SK-N-SH (cell line): ENCODE results near the gene PSKH1. TPM values are rescaled to one million over a fixed set of nuclear protein-coding genes. Genes with fewer than 3 reads are reported as not detected.
"Not testable (repeated sequence)": the region's sequence is repeated elsewhere in the genome, so short reads cannot be mapped to it uniquely, and the experiment has no call there.

Source experiments
- CTCF ChIA-PET: fragments of 300-600, 350-600 bp; formaldehyde crosslinking; extraction: SDS; loops from one replicate; lab custom pipeline; 2021; lab: Yijun Ruan, JAX
- POLR2A ChIA-PET: fragments of 350-600 bp; sonication (Branson Sonifier 250); formaldehyde crosslinking; extraction: SDS; loops from one replicate; lab custom pipeline; 2020; ENCODE audit warnings: antibody characterized with exemption, inconsistent platforms; lab: Yijun Ruan, JAX
- DNase-seq: peaks from one replicate; pipeline ENCODE4 v3.0.0; 2012
- H2AFZ ChIP-seq: fragments of 200-600 bp; sonication (generic); 2 replicates; pipeline ENCODE4 v1.8.1; 2016; ENCODE audit warnings: antibody characterized with exemption, mild to moderate bottlenecking, low read depth
- H3F3A ChIP-seq: fragments of 200-600 bp; sonication (generic); replicated peaks from 2 replicates; pipeline ENCODE3; 2016; ENCODE audit warnings: antibody characterized with exemption, mild to moderate bottlenecking; ENCODE audit not compliant: insufficient read depth
- H3K27ac ChIP-seq, 2 experiments: fragments of 200-500 bp in 1 of 2; fragments of 200-600 bp in 1 of 2; sonication (Bioruptor generic) in 1 of 2; sonication (generic), shearing (Covaris generic) in 1 of 2; 2 replicates each; pipeline versions ENCODE4 v1.5.1 to v1.6.1; 2014 to 2016; ENCODE audit warnings: low read depth in 2 of 2, inconsistent platforms in 1 of 2, low read length in 1 of 2, mild to moderate bottlenecking in 1 of 2, mixed read lengths in 1 of 2
- H3K27me3 ChIP-seq: fragments of 200-600 bp; sonication (generic), shearing (Covaris generic); 2 replicates; pipeline ENCODE4 v1.6.1; 2016; ENCODE audit warnings: mixed run types; ENCODE audit not compliant: insufficient read depth
- H3K36me3 ChIP-seq, 2 experiments: fragments of 200-500 bp in 1 of 2; fragments of 200-600 bp in 1 of 2; sonication (Bioruptor generic) in 1 of 2; sonication (generic) in 1 of 2; replicated peaks in 1 of 2; 2 replicates each; pipeline versions ENCODE3 to v1.5.1; 2014 to 2016; ENCODE audit warnings: low read length in 1 of 2, mild to moderate bottlenecking in 1 of 2; ENCODE audit not compliant: insufficient read depth in 2 of 2, control insufficient read depth in 1 of 2
- H3K4me1 ChIP-seq, 2 experiments: fragments of 200-500 bp in 1 of 2; fragments of 200-600 bp in 1 of 2; sonication (Bioruptor generic) in 1 of 2; sonication (generic), shearing (Covaris generic) in 1 of 2; 2 replicates each; pipeline versions ENCODE4 v1.5.1 to v1.6.1; 2014 to 2016; ENCODE audit warnings: low read depth in 1 of 2, low read length in 1 of 2, mixed run types in 1 of 2; ENCODE audit not compliant: insufficient read depth in 2 of 2, control insufficient read depth in 1 of 2
- H3K4me2 ChIP-seq: fragments of 200-600 bp; sonication (generic), shearing (Covaris generic); 2 replicates; pipeline ENCODE4 v1.6.1; 2017; ENCODE audit warnings: mixed run types
- H3K4me3 ChIP-seq, 2 experiments: fragments of 200-500 bp in 1 of 2; fragments of 200-600 bp in 1 of 2; sonication (Bioruptor generic) in 1 of 2; sonication (generic), shearing (Covaris generic) in 1 of 2; 2 replicates each; pipeline versions ENCODE4 v1.5.1 to v1.8.1; 2014 to 2016; ENCODE audit warnings: low read depth in 2 of 2, inconsistent platforms in 1 of 2, low read length in 1 of 2, mild to moderate bottlenecking in 1 of 2, mixed read lengths in 1 of 2, moderate library complexity in 1 of 2
- H3K79me2 ChIP-seq: fragments of 200-600 bp; sonication (generic); 2 replicates; pipeline ENCODE4 v1.8.1; 2017; ENCODE audit warnings: mild to moderate bottlenecking; ENCODE audit not compliant: insufficient read depth
- H3K9ac ChIP-seq: fragments of 200-600 bp; sonication (generic); 2 replicates; pipeline ENCODE4 v1.6.1; 2017; ENCODE audit warnings: mixed run types
- H3K9me2 ChIP-seq: fragments of 200-600 bp; sonication (generic); 2 replicates; pipeline ENCODE4 v1.6.1; 2017; ENCODE audit warnings: mixed run types
- H3K9me3 ChIP-seq: fragments of 200-600 bp; sonication (generic); 2 replicates; pipeline ENCODE4 v1.6.1; 2017; ENCODE audit warnings: mixed run types, mild to moderate bottlenecking, moderate library complexity
- H4K20me1 ChIP-seq: fragments of 200-600 bp; sonication (generic); 2 replicates; pipeline ENCODE4 v1.6.1; 2017; ENCODE audit warnings: mild to moderate bottlenecking, mixed run types; ENCODE audit not compliant: insufficient read depth
- CHD2 ChIP-seq: fragments of 150-350 bp; IDR thresholded peaks from 2 replicates; pipeline ENCODE4 v1.6.1; 2018; ENCODE audit warnings: low read length; ENCODE audit not compliant: partially characterized antibody
- FOXJ3 ChIP-seq: sonication (generic); formaldehyde crosslinking; IDR thresholded peaks from 2 replicates; pipeline ENCODE4 v1.5.1; 2020; ENCODE audit warnings: mild to moderate bottlenecking, missing genetic modification reagents
- GATA2 ChIP-seq: sonication (generic); formaldehyde crosslinking; IDR thresholded peaks from 2 replicates; pipeline ENCODE4 v1.5.0; 2020; ENCODE audit warnings: mild to moderate bottlenecking, missing genetic modification reagents
- MAX ChIP-seq: IDR thresholded peaks from 2 replicates; pipeline ENCODE4 v1.4.0; 2012; ENCODE audit warnings: low read depth
- MXI1 ChIP-seq: IDR thresholded peaks from 2 replicates; pipeline ENCODE4 v1.6.1; 2012; ENCODE audit warnings: mild to moderate bottlenecking, low read depth, low read length, improper control_type of control experiment
- RCOR1 ChIP-seq: fragments of 150-350 bp; IDR thresholded peaks from 2 replicates; pipeline ENCODE4 v1.6.1; 2017; ENCODE audit warnings: antibody characterized with exemption, low read length
- SIN3A ChIP-seq: IDR thresholded peaks from 2 replicates; pipeline ENCODE4 v1.6.1; 2012; ENCODE audit warnings: low read depth, mild to moderate bottlenecking, low read length, moderate library complexity, borderline replicate concordance
- SMC3 ChIP-seq: IDR thresholded peaks from 2 replicates; pipeline ENCODE4 v1.6.1; 2012; ENCODE audit warnings: low read depth, low read length, improper control_type of control experiment
- WGBS: methylation state at CpG from one replicate; pipeline ENCODE4 v1.1.6; 2017; ENCODE audit warnings: low lambda C conversion rate; 5-methylcytosine and 5-hydroxymethylcytosine counted together
- polyA plus RNA-seq, 3 experiments: library from polyadenylated mRNA; depleted of rRNA; stranded (reverse); fragments of >200 nt; gene quantifications; 2 replicates each; pipeline ENCODE4 v1.2.3, GENCODE V29; 2012
- TF ChIP-seq, protein P1 (sequence below): IDR thresholded peaks from 2 replicates; pipeline ENCODE4 v1.4.0; 2012; ENCODE audit warnings: low read depth, borderline replicate concordance

PSKH1 gene
- polyA plus RNA-seq, 1 of the 3 experiments (the other 2 are of a cell fraction), result 30.1 TPM

DNA sequence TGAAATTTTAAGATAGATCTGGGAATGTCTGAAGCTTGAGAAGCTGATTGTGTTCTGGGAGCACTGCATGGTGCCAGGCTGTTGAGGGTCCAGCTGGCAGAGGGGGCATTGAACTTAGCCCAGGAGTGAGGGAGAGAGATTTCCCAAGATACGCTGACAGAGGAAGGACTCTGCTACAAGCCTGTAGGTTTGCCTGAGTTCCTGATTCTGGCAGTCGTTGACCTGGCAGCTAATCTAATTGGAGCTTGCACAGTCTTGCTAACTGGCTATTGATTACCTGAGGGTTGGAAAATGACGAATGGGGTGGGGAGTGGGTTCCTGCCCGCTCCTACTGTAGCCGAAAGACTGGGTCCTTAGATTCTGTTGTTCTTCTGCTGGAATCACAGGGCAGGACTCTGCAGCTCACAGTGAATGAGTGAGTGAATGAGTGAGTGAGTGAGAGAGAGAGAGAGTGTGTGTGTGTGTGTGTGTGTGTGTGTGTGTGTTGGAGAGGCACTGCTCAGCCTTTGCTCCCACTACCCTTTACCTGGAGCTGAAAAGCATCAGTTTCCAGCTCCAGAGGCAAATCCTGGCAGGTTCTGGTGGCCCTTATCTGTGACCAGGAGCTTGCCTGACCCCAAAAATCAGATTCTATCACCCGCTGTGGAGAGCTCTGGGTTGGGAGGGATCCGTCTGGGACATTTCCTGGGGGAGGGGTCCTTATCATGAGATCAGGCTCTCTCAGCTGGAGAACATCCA is 21.9 kb downstream of the PSKH1 start:
- Histone ChIP-seq H3K4me2 (no peak overlapping the region), H3K9me3 (no peaks in the 10 kb centered on the region), H3K27me3 (no peaks in the 10 kb centered on the region), H3K4me1 (peaks cover 14 to 62% of the 10 kb centered on the region in 2 experiments; a peak in 3 of 4 replicates), H3K27ac (peak overlapping the region in 1 of 2 experiments; percentile 80; a peak in 3 of 4 replicates), H3K36me3 (peaks cover 0 to 3% of the 10 kb centered on the region in 2 experiments), H3K9me2 (no peaks in the 10 kb centered on the region), H3K9ac (no peak overlapping the region), H4K20me1 (peaks cover 42% of the 10 kb centered on the region), H2AFZ (no peak overlapping the region), H3K4me3 (no peak overlapping the region), H3F3A (peaks cover 24% of the 10 kb centered on the region), H3K79me2 (peaks cover 65% of the 10 kb centered on the region)
- ChIA-PET CTCF (interaction anchor here (0.7 to 7.7 kb wide), 7 partner anchors 10 to 242 kb away, joined by 3 to 65 read pairs (median 4); partner anchors contain the start of genes NRN1L and PSKH1), POLR2A (interaction anchor here (0.5 to 0.6 kb wide), 2 partner anchors 30 to 100 kb away, joined by 3 read pairs; partner anchors contain the start of gene NRN1L)
- peak; percentile 71 for DNase-seq
- 68% methylated on average over 4 of the region's 7 CpGs for WGBS
- TF ChIP-seq GATA2 (peak; percentile 81), SMC3 (no peak), CHD2 (peak; percentile 64), MAX (no peak), RCOR1 (peak; percentile 90; the same call in 1 of the 2 replicates)

DNA sequence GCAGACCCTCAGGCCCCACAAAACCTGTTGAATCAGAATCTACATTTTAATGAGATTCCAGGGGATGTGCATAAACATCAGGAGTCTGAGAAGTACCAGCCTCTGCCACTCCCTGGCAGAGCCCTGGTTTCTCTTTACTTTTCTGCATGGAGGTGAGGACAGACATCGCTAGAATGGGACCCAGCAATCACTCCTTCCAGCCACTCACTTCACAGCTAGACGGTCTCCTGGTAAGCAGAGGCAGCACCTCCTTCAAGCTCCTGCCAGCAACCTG is 22.4 kb downstream of the PSKH1 start:
- H4K20me1 ChIP-seq, result peaks cover 45% of the 10 kb centered on the region
- ChIA-PET POLR2A (interaction anchor here (0.5 to 0.6 kb wide), 2 partner anchors 31 to 100 kb away, joined by 3 read pairs; partner anchors contain the start of gene NRN1L), CTCF (interaction anchor here (0.7 to 7.7 kb wide), 5 partner anchors 9 to 243 kb away, joined by 3 to 65 read pairs (median 5); partner anchors contain the start of gene NRN1L)
- 0 out of 2 replicates have a peak overlapping the region, but pooled peaks have one; percentile 31 for H3K4me2 ChIP-seq
- H2AFZ ChIP-seq, H3K36me3 ChIP-seq, DNase-seq, H3K9me3 ChIP-seq, H3K27me3 ChIP-seq, H3K9me2 ChIP-seq, H3K4me3 ChIP-seq, H3K9ac ChIP-seq: not testable (repeated sequence)
- WGBS, result 83% methylated on average over 1 of the region's 2 CpGs
- H3K4me1 ChIP-seq, result peaks cover 14 to 61% of the 10 kb centered on the region in 2 experiments; a peak in 3 of 4 replicates
- H3F3A ChIP-seq, result peaks cover 24% of the 10 kb centered on the region
- H3K27ac ChIP-seq, result peak overlapping the region in 1 of 2 experiments; percentile 80; a peak in 3 of 4 replicates
- H3K79me2 ChIP-seq, result peaks cover 69% of the 10 kb centered on the region

DNA sequence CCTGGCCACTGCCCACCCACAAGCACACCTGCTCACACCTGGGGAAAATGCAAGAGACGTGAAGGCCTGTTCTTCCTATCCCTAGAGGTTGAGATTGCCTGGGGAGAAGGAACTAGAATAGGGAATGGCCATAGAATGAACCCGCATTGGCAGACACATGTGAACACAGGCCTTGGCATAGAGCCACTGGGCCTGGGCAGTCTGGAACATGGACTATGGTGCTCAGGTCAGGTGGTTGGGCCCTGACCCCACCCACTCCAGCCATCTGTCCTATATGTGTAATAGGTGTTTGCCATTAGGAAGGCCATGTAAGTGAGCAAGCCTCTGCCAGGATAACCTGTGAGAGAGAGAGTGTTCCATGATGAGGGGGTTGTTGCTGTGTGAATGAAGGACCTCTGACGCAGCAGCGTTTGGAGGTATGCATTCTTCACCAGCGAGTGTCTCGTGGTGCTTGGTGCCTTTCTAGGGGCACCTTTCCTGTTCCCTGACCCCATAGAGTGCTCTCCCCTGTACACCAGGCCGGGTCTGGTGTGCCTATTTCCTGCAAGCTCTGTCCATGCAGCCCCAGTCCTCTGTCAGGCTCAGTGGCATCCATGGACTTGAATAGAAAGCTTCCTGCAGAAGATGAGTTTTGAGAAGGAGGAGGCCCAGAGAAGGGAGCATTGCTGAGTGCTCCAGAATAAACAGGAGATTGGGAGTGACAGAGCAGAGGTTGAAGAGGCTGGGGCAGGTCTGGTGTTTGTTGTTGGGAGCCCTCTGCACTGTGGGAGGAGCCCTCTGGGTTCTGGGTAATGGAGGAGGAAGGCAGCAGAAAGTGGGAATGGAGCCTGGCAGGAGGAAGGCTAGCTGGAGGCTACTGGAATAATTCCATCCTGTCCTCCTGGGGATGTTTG is 23.0 kb downstream of the PSKH1 start:
- TF ChIP-seq FOXJ3 (CRISPR knock-in tag), result no peak
- TF ChIP-seq SIN3A, result no peak
- TF ChIP-seq MXI1, result peak; percentile 35; the same call in 1 of the 2 replicates
- TF ChIP-seq, protein P1, sequence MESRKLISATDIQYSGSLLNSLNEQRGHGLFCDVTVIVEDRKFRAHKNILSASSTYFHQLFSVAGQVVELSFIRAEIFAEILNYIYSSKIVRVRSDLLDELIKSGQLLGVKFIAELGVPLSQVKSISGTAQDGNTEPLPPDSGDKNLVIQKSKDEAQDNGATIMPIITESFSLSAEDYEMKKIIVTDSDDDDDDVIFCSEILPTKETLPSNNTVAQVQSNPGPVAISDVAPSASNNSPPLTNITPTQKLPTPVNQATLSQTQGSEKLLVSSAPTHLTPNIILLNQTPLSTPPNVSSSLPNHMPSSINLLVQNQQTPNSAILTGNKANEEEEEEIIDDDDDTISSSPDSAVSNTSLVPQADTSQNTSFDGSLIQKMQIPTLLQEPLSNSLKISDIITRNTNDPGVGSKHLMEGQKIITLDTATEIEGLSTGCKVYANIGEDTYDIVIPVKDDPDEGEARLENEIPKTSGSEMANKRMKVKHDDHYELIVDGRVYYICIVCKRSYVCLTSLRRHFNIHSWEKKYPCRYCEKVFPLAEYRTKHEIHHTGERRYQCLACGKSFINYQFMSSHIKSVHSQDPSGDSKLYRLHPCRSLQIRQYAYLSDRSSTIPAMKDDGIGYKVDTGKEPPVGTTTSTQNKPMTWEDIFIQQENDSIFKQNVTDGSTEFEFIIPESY, result no peak
- H3K9ac ChIP-seq, result no peak overlapping the region
- POLR2A ChIA-PET, result no interaction called here
- H3K4me2 ChIP-seq, result 0 out of 2 replicates have a peak overlapping the region, but pooled peaks have one; percentile 31
- peaks cover 68% of the 10 kb centered on the region for H3K79me2 ChIP-seq
- no peak overlapping the region for H2AFZ ChIP-seq
- peak; percentile 58 for DNase-seq
- WGBS, result 69% methylated on average over 7 of the region's 7 CpGs
- H3K27ac ChIP-seq, result peak overlapping the region; percentile 80 to 82; a peak in 3 of 4 replicates
- H3K9me3 ChIP-seq, result no peaks in the 10 kb centered on the region
- CTCF ChIA-PET, result interaction anchor here (0.7 to 7.7 kb wide), 6 partner anchors 12 to 243 kb away, joined by 4 to 65 read pairs (median 7); partner anchors contain the start of gene NRN1L
- peaks cover 0 to 3% of the 10 kb centered on the region in 2 experiments for H3K36me3 ChIP-seq
- H3K27me3 ChIP-seq, result no peaks in the 10 kb centered on the region
- peaks cover 14 to 59% of the 10 kb centered on the region in 2 experiments; a peak in 3 of 4 replicates for H3K4me1 ChIP-seq
- peaks cover 24% of the 10 kb centered on the region for H3F3A ChIP-seq
- H4K20me1 ChIP-seq, result peaks cover 47% of the 10 kb centered on the region
- no peaks in the 10 kb centered on the region for H3K9me2 ChIP-seq
- no peak overlapping the region for H3K4me3 ChIP-seq
